SU-DHL-6 (cell line): ENCODE measurements around the gene ARHGEF28.

Experiments used
- H2AFZ ChIP-seq: fragments of 200-600 bp; sonication (generic); 2 replicates; pipeline ENCODE4 v1.6.1; 2014; ENCODE audit warnings: low read depth, mild to moderate bottlenecking, moderate library complexity, mixed read lengths, antibody characterized with exemption, low read length; ENCODE audit not compliant: severe bottlenecking
- H3F3A ChIP-seq: fragments of 200-600 bp; shearing (Covaris generic); 2 replicates; pipeline ENCODE4 v1.6.0; 2016; ENCODE audit warnings: antibody characterized with exemption, mild to moderate bottlenecking; ENCODE audit not compliant: insufficient read depth
- H3K27ac ChIP-seq: fragments of 200-600 bp; sonication (generic); 2 replicates; pipeline ENCODE4 v1.5.1; 2016; ENCODE audit warnings: low read depth, mild to moderate bottlenecking, low read length, moderate library complexity, mixed read lengths
- H3K27me3 ChIP-seq: fragments of 200-600 bp; sonication (generic), shearing (Covaris generic); 2 replicates; pipeline ENCODE4 v1.6.0; 2014; ENCODE audit warnings: mild to moderate bottlenecking, low read length
- H3K36me3 ChIP-seq: fragments of 200-600 bp; sonication (generic); 2 replicates; pipeline ENCODE4 v1.6.1; 2014; ENCODE audit warnings: mild to moderate bottlenecking, low read length, mixed read lengths
- H3K4me2 ChIP-seq: fragments of 300-600, 200-600 bp; shearing (Covaris generic), sonication (generic); 2 replicates; pipeline ENCODE4 v1.6.0; 2014; ENCODE audit warnings: low read length, low read depth, mild to moderate bottlenecking; ENCODE audit not compliant: poor library complexity, severe bottlenecking
- H3K4me3 ChIP-seq: fragments of 200-600 bp; sonication (generic); 2 replicates; pipeline ENCODE4 v1.5.1; 2014; ENCODE audit warnings: antibody characterized with exemption, low read length, mild to moderate bottlenecking, mixed read lengths; ENCODE audit not compliant: insufficient read depth, poor library complexity, severe bottlenecking
- H3K79me2 ChIP-seq: fragments of 200-600 bp; sonication (generic); 2 replicates; pipeline ENCODE4 v1.6.1; 2014; ENCODE audit warnings: mild to moderate bottlenecking, low read length, moderate library complexity; ENCODE audit not compliant: insufficient read depth
- H3K9ac ChIP-seq: fragments of 200-600 bp; sonication (generic); 2 replicates; pipeline ENCODE4 v1.7.0; 2014; ENCODE audit warnings: mild to moderate bottlenecking, low read length
- H3K9me2 ChIP-seq: fragments of 200-600 bp; sonication (generic); replicated peaks from 2 replicates; pipeline ENCODE4 v1.6.1; 2014; ENCODE audit warnings: low read length; ENCODE audit not compliant: insufficient read depth
- H3K9me3 ChIP-seq: fragments of 200-600 bp; sonication (generic); 2 replicates; pipeline ENCODE4 v1.6.1; 2014; ENCODE audit warnings: low read length, mixed read lengths; ENCODE audit not compliant: insufficient read depth
- H4K20me1 ChIP-seq: fragments of 200-600 bp; sonication (generic); 2 replicates; pipeline ENCODE4 v1.6.1; 2014; ENCODE audit warnings: low read depth, mild to moderate bottlenecking, antibody characterized with exemption, low read length, moderate library complexity, mixed read lengths
- CTCF ChIP-seq: fragments of 200-600 bp; sonication (generic); IDR thresholded peaks from one replicate; pipeline ENCODE4 v1.5.1; 2017; ENCODE audit warnings: antibody characterized with exemption, mild to moderate bottlenecking, low read length, moderate library complexity; ENCODE audit not compliant: insufficient read depth, poor library complexity, severe bottlenecking
- EZH2phosphoT487 ChIP-seq: fragments of 200-600 bp; sonication (generic), shearing (Covaris generic); conservative IDR thresholded peaks from 2 replicates; pipeline ENCODE4 v1.6.1; 2018; ENCODE audit warnings: mild to moderate bottlenecking, antibody characterized with exemption, low read length, moderate library complexity, mixed read lengths

ARHGEF28 gene

GRCh38 chr5:73893813-73894212 lies 267.8 kb downstream of the ARHGEF28 start:
- no peaks in the 10 kb centered on the region for H3K9me2 ChIP-seq

GRCh38 chr5:73894860-73895259 lies 268.9 kb downstream of the ARHGEF28 start:
- Histone ChIP-seq H3K27me3 (no peaks in the 10 kb centered on the region), H3K36me3 (no peaks in the 10 kb centered on the region), H4K20me1 (no peaks in the 10 kb centered on the region), H3K27ac (no peak overlapping the region), H3F3A (no peaks in the 10 kb centered on the region), H3K4me3 (no peak overlapping the region), H3K4me2 (no peak overlapping the region), H3K9ac (no peak overlapping the region), H3K9me2 (no peaks in the 10 kb centered on the region), H3K79me2 (no peaks in the 10 kb centered on the region), H3K9me3 (no peaks in the 10 kb centered on the region), H2AFZ (no peak overlapping the region)
- no peak for TF ChIP-seq CTCF
- no peak for TF ChIP-seq EZH2phosphoT487

More at GRCh38 chr5:73893813-73894212, 267.8 kb downstream of the ARHGEF28 start:
- Histone ChIP-seq H3K27ac (no peak overlapping the region), H3K27me3 (no peaks in the 10 kb centered on the region), H3K4me3 (no peak overlapping the region), H3K79me2 (no peaks in the 10 kb centered on the region), H3K36me3 (no peaks in the 10 kb centered on the region), H3K9ac (no peak overlapping the region), H2AFZ (no peak overlapping the region), H3K9me3 (no peaks in the 10 kb centered on the region), H3K4me2 (no peak overlapping the region), H3F3A (no peaks in the 10 kb centered on the region), H4K20me1 (no peaks in the 10 kb centered on the region)
- TF ChIP-seq CTCF (no peak), EZH2phosphoT487 (no peak)

GRCh38 chr5:73895471-73895870 lies 269.5 kb downstream of the ARHGEF28 start:
- Histone ChIP-seq H3K36me3 (no peaks in the 10 kb centered on the region), H3K9ac (no peak overlapping the region), H3K4me3 (no peak overlapping the region), H3K79me2 (no peaks in the 10 kb centered on the region), H3K9me2 (no peaks in the 10 kb centered on the region), H3K27ac (no peak overlapping the region), H4K20me1 (no peaks in the 10 kb centered on the region), H3F3A (no peaks in the 10 kb centered on the region), H3K27me3 (no peaks in the 10 kb centered on the region), H3K4me2 (no peak overlapping the region), H2AFZ (no peak overlapping the region), H3K9me3 (no peaks in the 10 kb centered on the region)
- TF ChIP-seq CTCF: no peak
- TF ChIP-seq EZH2phosphoT487: no peak

GRCh38 chr5:73896097-73896496 lies 270.1 kb downstream of the ARHGEF28 start:
- no peaks in the 10 kb centered on the region for H3K36me3 ChIP-seq
- no peaks in the 10 kb centered on the region for H3K9me3 ChIP-seq
- no peaks in the 10 kb centered on the region for H3K9me2 ChIP-seq
- H3K27ac ChIP-seq: no peak overlapping the region
- H4K20me1 ChIP-seq: no peaks in the 10 kb centered on the region
- H3K27me3 ChIP-seq: no peaks in the 10 kb centered on the region
- H3F3A ChIP-seq: no peaks in the 10 kb centered on the region
- TF ChIP-seq CTCF (no peak), EZH2phosphoT487 (no peak)
- no peak overlapping the region for H3K4me3 ChIP-seq
- H2AFZ ChIP-seq: no peak overlapping the region
- H3K4me2 ChIP-seq: no peak overlapping the region
- H3K9ac ChIP-seq: no peak overlapping the region
- no peaks in the 10 kb centered on the region for H3K79me2 ChIP-seq
